Osteocyte (in vitro differentiated cells): ENCODE measurements around the gene FAM181A. TPM values are rescaled to one million over a fixed set of nuclear protein-coding genes. Genes with fewer than 3 reads are reported as not detected.

Experiments
- DNase-seq: peaks from one replicate; pipeline ENCODE4 v3.0.0; 2021; ENCODE audit warnings: mixed read lengths; ENCODE audit not compliant: unreplicated experiment; ENCODE audit errors: extremely low spot score
- H3K27ac Mint-ChIP-seq: one replicate; pipeline ENCODE4 v1.8.0; 2021; ENCODE audit warnings: mild to moderate bottlenecking, mixed read lengths; ENCODE audit not compliant: unreplicated experiment
- H3K27me3 Mint-ChIP-seq: one replicate; pipeline ENCODE4 v1.8.0; 2021; ENCODE audit warnings: mixed read lengths; ENCODE audit not compliant: unreplicated experiment
- H3K36me3 Mint-ChIP-seq: one replicate; pipeline ENCODE4 v1.8.0; 2021; ENCODE audit warnings: mixed read lengths; ENCODE audit not compliant: unreplicated experiment
- H3K4me1 Mint-ChIP-seq: one replicate; pipeline ENCODE4 v1.8.0; 2021; ENCODE audit warnings: mixed read lengths; ENCODE audit not compliant: unreplicated experiment
- H3K4me3 Mint-ChIP-seq: one replicate; pipeline ENCODE4 v1.8.0; 2021; ENCODE audit warnings: mild to moderate bottlenecking, moderate library complexity, mixed read lengths; ENCODE audit not compliant: unreplicated experiment
- H3K9me3 Mint-ChIP-seq: one replicate; pipeline ENCODE4 v1.8.0; 2021; ENCODE audit warnings: mixed read lengths; ENCODE audit not compliant: unreplicated experiment
- CTCF ChIP-seq: fragments of 200-600 bp; sonication (generic); IDR thresholded peaks from 2 replicates; pipeline ENCODE4 v1.5.0; 2021; ENCODE audit warnings: antibody characterized with exemption, mild to moderate bottlenecking, moderate library complexity
- total RNA-seq: library from RNA; stranded (reverse); gene quantifications from 2 replicates; pipeline ENCODE4 v1.2.1, GENCODE V29; 2021

FAM181A gene
- total RNA-seq, 1 donor from 2014 or later, result not detected

DNA sequence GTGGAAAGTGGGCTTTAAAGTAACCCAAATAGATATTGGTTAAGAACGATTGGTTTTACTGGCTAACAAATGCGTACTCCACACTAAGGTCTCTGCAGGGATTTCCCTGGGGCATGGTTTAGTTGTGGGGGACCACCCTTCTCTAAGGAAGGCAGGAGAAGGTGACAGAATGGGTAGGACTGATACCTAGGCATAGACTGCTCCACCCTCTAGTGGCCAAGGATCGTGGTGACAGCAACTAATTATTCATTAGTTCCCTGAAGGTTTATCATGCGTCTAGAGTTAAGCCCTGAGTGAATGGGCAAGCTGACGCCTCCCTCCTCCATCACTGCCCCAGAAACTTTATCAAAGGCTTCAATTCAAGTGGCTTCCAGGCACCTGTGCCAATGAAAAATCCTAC is 9.1 kb downstream of the FAM181A start:
- Mint-ChIP-seq H3K27ac (no peak overlapping the region), H3K36me3 (no peaks in the 10 kb centered on the region), H3K4me1 (peaks cover under 1% of the 10 kb centered on the region), H3K27me3 (peaks cover 41% of the 10 kb centered on the region), H3K9me3 (no peaks in the 10 kb centered on the region), H3K4me3 (no peak overlapping the region)
- DNase-seq, result no peak
- peak; percentile 51 for TF ChIP-seq CTCF

GRCh38 chr14:93936926-93937325 is 9.8 kb downstream of the FAM181A start:
- DNase-seq, result no peak
- no peak overlapping the region for H3K4me3 Mint-ChIP-seq
- H3K9me3 Mint-ChIP-seq, result no peaks in the 10 kb centered on the region
- no peaks in the 10 kb centered on the region for H3K36me3 Mint-ChIP-seq
- H3K27ac Mint-ChIP-seq, result no peak overlapping the region
- TF ChIP-seq CTCF, result no peak
- peaks cover 38% of the 10 kb centered on the region for H3K27me3 Mint-ChIP-seq
- peaks cover 8% of the 10 kb centered on the region for H3K4me1 Mint-ChIP-seq

DNA sequence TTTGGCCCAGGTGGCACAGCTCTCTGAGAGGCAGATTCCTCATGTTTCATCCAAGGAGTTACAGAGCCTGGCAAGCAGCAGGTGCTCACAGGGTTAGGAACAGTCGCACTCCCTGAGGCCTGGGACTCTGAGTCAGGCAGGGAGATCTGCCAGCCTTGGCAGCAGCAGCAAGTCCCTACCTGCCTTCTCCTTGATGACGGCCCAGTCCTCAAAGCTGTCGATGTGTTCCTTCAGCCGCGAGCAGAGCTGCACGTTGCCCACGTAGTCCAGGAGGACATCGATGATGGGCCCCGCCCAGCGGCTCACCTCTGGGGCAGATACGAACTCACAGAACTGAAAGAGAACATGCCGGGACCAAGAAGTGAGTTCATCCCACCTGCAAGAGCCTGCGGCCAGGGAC is 10.4 kb downstream of the FAM181A start:
- H3K36me3 Mint-ChIP-seq, result no peaks in the 10 kb centered on the region
- no peak for DNase-seq
- TF ChIP-seq CTCF, result no peak
- no peak overlapping the region for H3K27ac Mint-ChIP-seq
- no peak overlapping the region for H3K4me3 Mint-ChIP-seq
- peaks cover 13% of the 10 kb centered on the region for H3K4me1 Mint-ChIP-seq
- peaks cover 38% of the 10 kb centered on the region for H3K27me3 Mint-ChIP-seq
- H3K9me3 Mint-ChIP-seq, result no peaks in the 10 kb centered on the region

DNA sequence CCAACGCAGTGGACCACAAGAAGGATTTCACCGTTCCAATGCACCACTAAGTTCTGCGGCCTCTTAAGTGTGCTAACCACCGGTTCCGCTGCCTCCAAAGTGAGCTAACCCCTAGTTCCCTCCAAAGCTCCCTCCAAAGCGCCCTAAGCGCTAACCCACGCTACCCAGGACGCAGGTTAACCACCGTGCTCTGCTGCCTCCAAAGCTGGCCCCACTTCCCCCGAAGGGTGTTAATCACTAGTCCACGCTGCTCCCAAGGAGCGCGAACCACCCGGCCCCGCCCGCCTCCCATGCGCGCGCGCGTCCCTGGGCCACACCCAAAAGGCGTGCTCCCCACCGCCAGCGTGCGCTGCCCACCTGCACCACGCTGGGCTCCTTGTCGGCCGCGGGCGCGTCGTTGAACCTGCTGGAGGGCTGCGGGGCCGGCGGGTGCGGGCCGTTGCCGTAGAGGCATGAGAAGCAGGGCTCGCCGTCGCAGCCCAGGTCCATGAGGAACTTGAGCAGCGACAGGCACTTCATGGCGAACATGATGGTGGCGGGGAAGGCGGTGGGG is 11.7 kb downstream of the FAM181A start:
- H3K4me1 Mint-ChIP-seq, result peaks cover 19% of the 10 kb centered on the region
- no peak for TF ChIP-seq CTCF
- no peaks in the 10 kb centered on the region for H3K9me3 Mint-ChIP-seq
- H3K27ac Mint-ChIP-seq, result no peak overlapping the region
- H3K4me3 Mint-ChIP-seq, result no peak overlapping the region
- no peaks in the 10 kb centered on the region for H3K36me3 Mint-ChIP-seq
- H3K27me3 Mint-ChIP-seq, result peaks cover 40% of the 10 kb centered on the region
- DNase-seq, result no peak

DNA sequence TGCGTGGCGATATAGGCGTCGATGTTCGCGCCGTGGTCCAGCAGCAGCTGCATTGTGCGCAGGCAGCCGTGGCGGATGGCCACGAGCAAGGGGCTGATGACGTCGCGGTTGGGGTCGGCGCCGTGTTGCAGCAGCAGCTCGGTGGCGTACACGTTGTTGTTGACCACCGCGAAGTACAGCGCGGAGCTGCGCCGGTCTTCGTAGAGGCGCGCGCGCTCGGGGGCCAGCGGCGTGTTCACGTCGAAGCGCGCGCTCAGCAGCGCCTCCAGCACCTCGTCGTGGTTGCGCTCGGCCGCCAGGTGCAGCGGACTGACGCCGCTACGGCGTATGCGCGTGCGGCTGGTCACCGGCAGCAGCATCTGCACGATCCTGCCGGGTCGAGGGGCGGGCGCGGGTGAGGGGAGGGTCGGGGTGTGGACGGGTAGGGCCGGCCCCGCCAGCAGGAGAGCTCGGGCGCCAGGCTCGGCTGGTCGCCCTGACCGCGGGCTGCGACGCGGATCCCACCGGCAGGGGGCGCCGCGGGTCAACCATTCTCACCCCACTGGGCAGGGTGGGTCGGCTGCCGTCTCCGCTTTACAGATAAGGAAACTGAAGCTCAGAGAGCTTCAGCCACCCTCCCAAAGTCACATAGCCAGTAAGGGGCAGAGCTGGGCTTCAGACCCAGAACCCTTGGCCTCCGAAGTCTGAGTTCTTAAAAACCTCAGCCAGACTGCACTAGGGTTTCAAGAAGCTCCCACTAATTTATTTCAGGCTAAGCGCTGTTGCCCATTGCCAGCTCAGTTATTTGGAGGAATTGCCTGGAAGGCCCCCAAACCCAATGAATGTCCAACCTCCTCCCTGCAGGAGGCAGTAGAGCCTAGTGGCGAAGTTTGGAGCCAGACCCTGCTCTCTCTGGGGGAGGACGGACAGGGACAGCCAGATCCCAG is 12.4 kb downstream of the FAM181A start:
- no peak overlapping the region for H3K4me3 Mint-ChIP-seq
- TF ChIP-seq CTCF, result peak; percentile 94
- H3K36me3 Mint-ChIP-seq, result no peaks in the 10 kb centered on the region
- peaks cover 40% of the 10 kb centered on the region for H3K27me3 Mint-ChIP-seq
- peak; percentile 91 for DNase-seq
- no peak overlapping the region for H3K27ac Mint-ChIP-seq
- peaks cover 21% of the 10 kb centered on the region for H3K4me1 Mint-ChIP-seq
- no peaks in the 10 kb centered on the region for H3K9me3 Mint-ChIP-seq
